ENCODE results near the gene SUCLG2.

Gene SUCLG2

DNA sequence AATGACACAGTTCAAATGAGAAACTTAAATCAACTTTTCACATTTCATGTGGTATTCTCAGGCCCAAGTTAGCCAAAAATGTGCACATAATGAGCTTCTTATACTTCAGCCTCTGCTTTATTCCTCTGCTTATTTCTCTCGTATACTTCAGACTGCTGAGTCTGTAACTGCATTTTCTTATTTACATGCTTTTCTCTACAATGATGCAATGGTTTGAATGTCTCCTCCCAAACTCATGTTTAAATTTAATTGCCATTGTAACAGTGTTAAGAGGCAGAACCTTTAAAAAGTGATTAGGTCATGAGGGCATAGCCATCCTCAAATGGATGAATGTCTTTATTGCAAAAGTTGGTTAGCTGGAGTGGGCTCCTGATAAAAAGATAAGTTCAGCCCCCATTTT, 184.2 kb downstream of the SUCLG2 start:
- ATAC-seq = no peak
- TF ChIP-seq, protein P1, sequence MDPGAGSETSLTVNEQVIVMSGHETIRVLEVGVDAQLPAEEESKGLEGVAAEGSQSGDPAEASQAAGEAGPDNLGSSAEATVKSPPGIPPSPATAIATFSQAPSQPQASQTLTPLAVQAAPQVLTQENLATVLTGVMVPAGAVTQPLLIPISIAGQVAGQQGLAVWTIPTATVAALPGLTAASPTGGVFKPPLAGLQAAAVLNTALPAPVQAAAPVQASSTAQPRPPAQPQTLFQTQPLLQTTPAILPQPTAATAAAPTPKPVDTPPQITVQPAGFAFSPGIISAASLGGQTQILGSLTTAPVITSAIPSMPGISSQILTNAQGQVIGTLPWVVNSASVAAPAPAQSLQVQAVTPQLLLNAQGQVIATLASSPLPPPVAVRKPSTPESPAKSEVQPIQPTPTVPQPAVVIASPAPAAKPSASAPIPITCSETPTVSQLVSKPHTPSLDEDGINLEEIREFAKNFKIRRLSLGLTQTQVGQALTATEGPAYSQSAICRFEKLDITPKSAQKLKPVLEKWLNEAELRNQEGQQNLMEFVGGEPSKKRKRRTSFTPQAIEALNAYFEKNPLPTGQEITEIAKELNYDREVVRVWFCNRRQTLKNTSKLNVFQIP (CRISPR knock-in tag; IDR thresholded peaks at IDR 0.05; ENCODE audit: borderline replicate concordance, low read depth) = no peak
- TF ChIP-seq ARNTL (CRISPR knock-in tag; IDR thresholded peaks at IDR 0.05; ENCODE audit: borderline replicate concordance, low read depth) (no peak), BACH2 (CRISPR knock-in tag; IDR thresholded peaks at IDR 0.05; ENCODE audit: borderline replicate concordance) (no peak), OSR1 (CRISPR knock-in tag; IDR thresholded peaks at IDR 0.05) (no peak), ESRRG (CRISPR knock-in tag; IDR thresholded peaks at IDR 0.05) (no peak), PPARA (CRISPR knock-in tag; IDR thresholded peaks at IDR 0.05; ENCODE audit: borderline replicate concordance) (no peak), GLIS3 (CRISPR knock-in tag; IDR thresholded peaks at IDR 0.05) (no peak), ZC3H10 (CRISPR knock-in tag; IDR thresholded peaks at IDR 0.05) (no peak), SNAI2 (CRISPR knock-in tag; IDR thresholded peaks at IDR 0.05) (no peak), ZNF565 (CRISPR knock-in tag; conservative IDR thresholded peaks at IDR 0.05; ENCODE audit: low read depth) (no peak), ZNF70 (CRISPR knock-in tag; IDR thresholded peaks at IDR 0.05) (no peak), RARB (CRISPR knock-in tag; IDR thresholded peaks at IDR 0.05) (no peak), TOX (CRISPR knock-in tag; IDR thresholded peaks at IDR 0.05; ENCODE audit: borderline replicate concordance) (no peak), CSDC2 (CRISPR knock-in tag; IDR thresholded peaks at IDR 0.05) (no peak), ZNF8 (CRISPR knock-in tag; IDR thresholded peaks at IDR 0.05) (no peak)
- TF ChIP-seq, protein P2, sequence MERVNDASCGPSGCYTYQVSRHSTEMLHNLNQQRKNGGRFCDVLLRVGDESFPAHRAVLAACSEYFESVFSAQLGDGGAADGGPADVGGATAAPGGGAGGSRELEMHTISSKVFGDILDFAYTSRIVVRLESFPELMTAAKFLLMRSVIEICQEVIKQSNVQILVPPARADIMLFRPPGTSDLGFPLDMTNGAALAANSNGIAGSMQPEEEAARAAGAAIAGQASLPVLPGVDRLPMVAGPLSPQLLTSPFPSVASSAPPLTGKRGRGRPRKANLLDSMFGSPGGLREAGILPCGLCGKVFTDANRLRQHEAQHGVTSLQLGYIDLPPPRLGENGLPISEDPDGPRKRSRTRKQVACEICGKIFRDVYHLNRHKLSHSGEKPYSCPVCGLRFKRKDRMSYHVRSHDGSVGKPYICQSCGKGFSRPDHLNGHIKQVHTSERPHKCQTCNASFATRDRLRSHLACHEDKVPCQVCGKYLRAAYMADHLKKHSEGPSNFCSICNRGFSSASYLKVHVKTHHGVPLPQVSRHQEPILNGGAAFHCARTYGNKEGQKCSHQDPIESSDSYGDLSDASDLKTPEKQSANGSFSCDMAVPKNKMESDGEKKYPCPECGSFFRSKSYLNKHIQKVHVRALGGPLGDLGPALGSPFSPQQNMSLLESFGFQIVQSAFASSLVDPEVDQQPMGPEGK (CRISPR knock-in tag; IDR thresholded peaks at IDR 0.05; ENCODE audit: borderline replicate concordance) = no peak
- TF ChIP-seq, protein P3, sequence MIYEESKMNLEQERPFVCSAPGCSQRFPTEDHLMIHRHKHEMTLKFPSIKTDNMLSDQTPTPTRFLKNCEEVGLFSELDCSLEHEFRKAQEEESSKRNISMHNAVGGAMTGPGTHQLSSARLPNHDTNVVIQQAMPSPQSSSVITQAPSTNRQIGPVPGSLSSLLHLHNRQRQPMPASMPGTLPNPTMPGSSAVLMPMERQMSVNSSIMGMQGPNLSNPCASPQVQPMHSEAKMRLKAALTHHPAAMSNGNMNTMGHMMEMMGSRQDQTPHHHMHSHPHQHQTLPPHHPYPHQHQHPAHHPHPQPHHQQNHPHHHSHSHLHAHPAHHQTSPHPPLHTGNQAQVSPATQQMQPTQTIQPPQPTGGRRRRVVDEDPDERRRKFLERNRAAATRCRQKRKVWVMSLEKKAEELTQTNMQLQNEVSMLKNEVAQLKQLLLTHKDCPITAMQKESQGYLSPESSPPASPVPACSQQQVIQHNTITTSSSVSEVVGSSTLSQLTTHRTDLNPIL (CRISPR knock-in tag; IDR thresholded peaks at IDR 0.05; ENCODE audit: low read depth) = no peak
- TF ChIP-seq, protein P4, sequence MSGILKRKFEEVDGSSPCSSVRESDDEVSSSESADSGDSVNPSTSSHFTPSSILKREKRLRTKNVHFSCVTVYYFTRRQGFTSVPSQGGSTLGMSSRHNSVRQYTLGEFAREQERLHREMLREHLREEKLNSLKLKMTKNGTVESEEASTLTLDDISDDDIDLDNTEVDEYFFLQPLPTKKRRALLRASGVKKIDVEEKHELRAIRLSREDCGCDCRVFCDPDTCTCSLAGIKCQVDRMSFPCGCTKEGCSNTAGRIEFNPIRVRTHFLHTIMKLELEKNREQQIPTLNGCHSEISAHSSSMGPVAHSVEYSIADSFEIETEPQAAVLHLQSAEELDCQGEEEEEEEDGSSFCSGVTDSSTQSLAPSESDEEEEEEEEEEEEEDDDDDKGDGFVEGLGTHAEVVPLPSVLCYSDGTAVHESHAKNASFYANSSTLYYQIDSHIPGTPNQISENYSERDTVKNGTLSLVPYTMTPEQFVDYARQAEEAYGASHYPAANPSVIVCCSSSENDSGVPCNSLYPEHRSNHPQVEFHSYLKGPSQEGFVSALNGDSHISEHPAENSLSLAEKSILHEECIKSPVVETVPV (CRISPR knock-in tag; IDR thresholded peaks at IDR 0.05) = no peak

DNA sequence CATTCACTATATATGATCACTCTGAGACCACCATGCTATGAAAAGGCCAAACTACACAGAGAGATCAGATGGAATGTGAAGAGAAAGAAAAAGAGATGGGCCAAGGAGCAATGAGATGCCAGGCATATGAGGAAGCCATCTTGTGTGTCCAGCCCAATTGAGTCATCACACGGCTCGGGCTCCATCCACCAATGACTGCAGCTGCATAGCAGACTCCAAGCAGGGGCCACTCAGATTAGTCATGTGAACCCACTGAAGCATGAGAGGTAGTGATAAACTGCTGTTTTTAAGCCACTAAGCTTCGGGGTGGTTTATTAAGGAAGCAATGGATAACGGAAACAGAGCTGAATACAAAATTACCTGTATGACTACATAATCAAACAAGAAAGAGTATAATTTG, 185.9 kb downstream of the SUCLG2 start:
- no peak for ATAC-seq
- no peak for TF ChIP-seq TOX (CRISPR knock-in tag; IDR thresholded peaks at IDR 0.05; ENCODE audit: borderline replicate concordance)
- TF ChIP-seq PPARA (CRISPR knock-in tag; IDR thresholded peaks at IDR 0.05; ENCODE audit: borderline replicate concordance) = no peak
- no peak for TF ChIP-seq ISL1 (CRISPR knock-in tag; IDR thresholded peaks at IDR 0.05)
- TF ChIP-seq, protein P5, sequence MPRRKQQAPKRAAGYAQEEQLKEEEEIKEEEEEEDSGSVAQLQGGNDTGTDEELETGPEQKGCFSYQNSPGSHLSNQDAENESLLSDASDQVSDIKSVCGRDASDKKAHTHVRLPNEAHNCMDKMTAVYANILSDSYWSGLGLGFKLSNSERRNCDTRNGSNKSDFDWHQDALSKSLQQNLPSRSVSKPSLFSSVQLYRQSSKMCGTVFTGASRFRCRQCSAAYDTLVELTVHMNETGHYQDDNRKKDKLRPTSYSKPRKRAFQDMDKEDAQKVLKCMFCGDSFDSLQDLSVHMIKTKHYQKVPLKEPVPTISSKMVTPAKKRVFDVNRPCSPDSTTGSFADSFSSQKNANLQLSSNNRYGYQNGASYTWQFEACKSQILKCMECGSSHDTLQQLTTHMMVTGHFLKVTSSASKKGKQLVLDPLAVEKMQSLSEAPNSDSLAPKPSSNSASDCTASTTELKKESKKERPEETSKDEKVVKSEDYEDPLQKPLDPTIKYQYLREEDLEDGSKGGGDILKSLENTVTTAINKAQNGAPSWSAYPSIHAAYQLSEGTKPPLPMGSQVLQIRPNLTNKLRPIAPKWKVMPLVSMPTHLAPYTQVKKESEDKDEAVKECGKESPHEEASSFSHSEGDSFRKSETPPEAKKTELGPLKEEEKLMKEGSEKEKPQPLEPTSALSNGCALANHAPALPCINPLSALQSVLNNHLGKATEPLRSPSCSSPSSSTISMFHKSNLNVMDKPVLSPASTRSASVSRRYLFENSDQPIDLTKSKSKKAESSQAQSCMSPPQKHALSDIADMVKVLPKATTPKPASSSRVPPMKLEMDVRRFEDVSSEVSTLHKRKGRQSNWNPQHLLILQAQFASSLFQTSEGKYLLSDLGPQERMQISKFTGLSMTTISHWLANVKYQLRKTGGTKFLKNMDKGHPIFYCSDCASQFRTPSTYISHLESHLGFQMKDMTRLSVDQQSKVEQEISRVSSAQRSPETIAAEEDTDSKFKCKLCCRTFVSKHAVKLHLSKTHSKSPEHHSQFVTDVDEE (CRISPR knock-in tag; IDR thresholded peaks at IDR 0.05) = no peak
- TF ChIP-seq, protein P1 (CRISPR knock-in tag; IDR thresholded peaks at IDR 0.05; ENCODE audit: borderline replicate concordance, low read depth) = no peak
- TF ChIP-seq RARB (CRISPR knock-in tag; IDR thresholded peaks at IDR 0.05) = no peak
- TF ChIP-seq, protein P4 (CRISPR knock-in tag; IDR thresholded peaks at IDR 0.05) = no peak
- TF ChIP-seq, protein P3 (CRISPR knock-in tag; IDR thresholded peaks at IDR 0.05; ENCODE audit: low read depth) = no peak
- TF ChIP-seq ARNTL (CRISPR knock-in tag; IDR thresholded peaks at IDR 0.05; ENCODE audit: borderline replicate concordance, low read depth) = no peak

Measured in SK-N-SH treated with all-trans-retinoic acid at 6 μM for 48 hours (cell line).